SK-N-SH (cell line): ENCODE data around the gene RFLNA. TPM values are rescaled to one million over a fixed set of nuclear protein-coding genes. Genes with fewer than 3 reads are reported as not detected.

Source experiments
- CTCF ChIA-PET: fragments of 300-600, 350-600 bp; formaldehyde crosslinking; extraction: SDS; loops from one replicate; lab custom pipeline; 2021; lab: Yijun Ruan, JAX
- POLR2A ChIA-PET: fragments of 350-600 bp; sonication (Branson Sonifier 250); formaldehyde crosslinking; extraction: SDS; loops from one replicate; lab custom pipeline; 2020; ENCODE audit warnings: antibody characterized with exemption, inconsistent platforms; lab: Yijun Ruan, JAX
- DNase-seq: peaks from one replicate; pipeline ENCODE4 v3.0.0; 2012
- H2AFZ ChIP-seq: fragments of 200-600 bp; sonication (generic); 2 replicates; pipeline ENCODE4 v1.8.1; 2016; ENCODE audit warnings: antibody characterized with exemption, mild to moderate bottlenecking, low read depth
- H3F3A ChIP-seq: fragments of 200-600 bp; sonication (generic); replicated peaks from 2 replicates; pipeline ENCODE3; 2016; ENCODE audit warnings: antibody characterized with exemption, mild to moderate bottlenecking; ENCODE audit not compliant: insufficient read depth
- H3K27ac ChIP-seq, 2 experiments: fragments of 200-500 bp in 1 of 2; fragments of 200-600 bp in 1 of 2; sonication (Bioruptor generic) in 1 of 2; sonication (generic), shearing (Covaris generic) in 1 of 2; 2 replicates each; pipeline versions ENCODE4 v1.5.1 to v1.6.1; 2014 to 2016; ENCODE audit warnings: low read depth in 2 of 2, inconsistent platforms in 1 of 2, low read length in 1 of 2, mild to moderate bottlenecking in 1 of 2, mixed read lengths in 1 of 2
- H3K27me3 ChIP-seq: fragments of 200-600 bp; sonication (generic), shearing (Covaris generic); 2 replicates; pipeline ENCODE4 v1.6.1; 2016; ENCODE audit warnings: mixed run types; ENCODE audit not compliant: insufficient read depth
- H3K36me3 ChIP-seq, 2 experiments: fragments of 200-500 bp in 1 of 2; fragments of 200-600 bp in 1 of 2; sonication (Bioruptor generic) in 1 of 2; sonication (generic) in 1 of 2; replicated peaks in 1 of 2; 2 replicates each; pipeline versions ENCODE3 to v1.5.1; 2014 to 2016; ENCODE audit warnings: low read length in 1 of 2, mild to moderate bottlenecking in 1 of 2; ENCODE audit not compliant: insufficient read depth in 2 of 2, control insufficient read depth in 1 of 2
- H3K4me1 ChIP-seq, 2 experiments: fragments of 200-500 bp in 1 of 2; fragments of 200-600 bp in 1 of 2; sonication (Bioruptor generic) in 1 of 2; sonication (generic), shearing (Covaris generic) in 1 of 2; 2 replicates each; pipeline versions ENCODE4 v1.5.1 to v1.6.1; 2014 to 2016; ENCODE audit warnings: low read depth in 1 of 2, low read length in 1 of 2, mixed run types in 1 of 2; ENCODE audit not compliant: insufficient read depth in 2 of 2, control insufficient read depth in 1 of 2
- H3K4me2 ChIP-seq: fragments of 200-600 bp; sonication (generic), shearing (Covaris generic); 2 replicates; pipeline ENCODE4 v1.6.1; 2017; ENCODE audit warnings: mixed run types
- H3K4me3 ChIP-seq, 2 experiments: fragments of 200-500 bp in 1 of 2; fragments of 200-600 bp in 1 of 2; sonication (Bioruptor generic) in 1 of 2; sonication (generic), shearing (Covaris generic) in 1 of 2; 2 replicates each; pipeline versions ENCODE4 v1.5.1 to v1.8.1; 2014 to 2016; ENCODE audit warnings: low read depth in 2 of 2, inconsistent platforms in 1 of 2, low read length in 1 of 2, mild to moderate bottlenecking in 1 of 2, mixed read lengths in 1 of 2, moderate library complexity in 1 of 2
- H3K79me2 ChIP-seq: fragments of 200-600 bp; sonication (generic); 2 replicates; pipeline ENCODE4 v1.8.1; 2017; ENCODE audit warnings: mild to moderate bottlenecking; ENCODE audit not compliant: insufficient read depth
- H3K9ac ChIP-seq: fragments of 200-600 bp; sonication (generic); 2 replicates; pipeline ENCODE4 v1.6.1; 2017; ENCODE audit warnings: mixed run types
- H3K9me2 ChIP-seq: fragments of 200-600 bp; sonication (generic); 2 replicates; pipeline ENCODE4 v1.6.1; 2017; ENCODE audit warnings: mixed run types
- H3K9me3 ChIP-seq: fragments of 200-600 bp; sonication (generic); 2 replicates; pipeline ENCODE4 v1.6.1; 2017; ENCODE audit warnings: mixed run types, mild to moderate bottlenecking, moderate library complexity
- H4K20me1 ChIP-seq: fragments of 200-600 bp; sonication (generic); 2 replicates; pipeline ENCODE4 v1.6.1; 2017; ENCODE audit warnings: mild to moderate bottlenecking, mixed run types; ENCODE audit not compliant: insufficient read depth
- CHD2 ChIP-seq: fragments of 150-350 bp; IDR thresholded peaks from 2 replicates; pipeline ENCODE4 v1.6.1; 2018; ENCODE audit warnings: low read length; ENCODE audit not compliant: partially characterized antibody
- CTCF ChIP-seq: fragments of 200-600 bp; sonication (generic); IDR thresholded peaks from 2 replicates; pipeline ENCODE4 v1.6.1; 2017; ENCODE audit warnings: antibody characterized with exemption, mild to moderate bottlenecking, moderate library complexity
- ELF1 ChIP-seq: IDR thresholded peaks from 2 replicates; pipeline ENCODE4 v1.4.0; 2012
- EP300 ChIP-seq, 2 experiments: IDR thresholded peaks; 2 replicates each; pipeline versions ENCODE4 v1.4.0 to v1.6.1; 2012; ENCODE audit warnings: borderline replicate concordance in 1 of 2, low read depth in 1 of 2, low read length in 1 of 2
- FOXJ3 ChIP-seq: sonication (generic); formaldehyde crosslinking; IDR thresholded peaks from 2 replicates; pipeline ENCODE4 v1.5.1; 2020; ENCODE audit warnings: mild to moderate bottlenecking, missing genetic modification reagents
- FOXM1 ChIP-seq: IDR thresholded peaks from 2 replicates; pipeline ENCODE4 v1.4.0; 2012; ENCODE audit warnings: low read depth, mild to moderate bottlenecking
- GABPA ChIP-seq: IDR thresholded peaks from 2 replicates; pipeline ENCODE4 v1.4.0; 2012; ENCODE audit warnings: low read depth, mild to moderate bottlenecking
- GATA2 ChIP-seq: sonication (generic); formaldehyde crosslinking; IDR thresholded peaks from 2 replicates; pipeline ENCODE4 v1.5.0; 2020; ENCODE audit warnings: mild to moderate bottlenecking, missing genetic modification reagents
- IRF3 ChIP-seq: fragments of 150-350 bp; IDR thresholded peaks from 2 replicates; pipeline ENCODE4 v1.6.1; 2016; ENCODE audit warnings: mild to moderate bottlenecking, low read depth, low read length
- JUND ChIP-seq: IDR thresholded peaks from 2 replicates; pipeline ENCODE4 v1.4.0; 2012
- MAX ChIP-seq: IDR thresholded peaks from 2 replicates; pipeline ENCODE4 v1.4.0; 2012; ENCODE audit warnings: low read depth
- NFIC ChIP-seq: IDR thresholded peaks from 2 replicates; pipeline ENCODE4 v1.4.0; 2012; ENCODE audit warnings: borderline replicate concordance
- NRF1 ChIP-seq: IDR thresholded peaks from 2 replicates; pipeline ENCODE4 v1.6.1; 2012; ENCODE audit warnings: low read depth, mild to moderate bottlenecking, low read length
- POLR2AphosphoS5 ChIP-seq: IDR thresholded peaks from 2 replicates; pipeline ENCODE4 v1.6.1; 2012; ENCODE audit warnings: low read depth, low read length
- RFX5 ChIP-seq: IDR thresholded peaks from 2 replicates; pipeline ENCODE4 v1.6.1; 2012; ENCODE audit warnings: mild to moderate bottlenecking, improper control_type of control experiment, low read length
- RXRA ChIP-seq: IDR thresholded peaks from 2 replicates; pipeline ENCODE4 v1.4.0; 2012; ENCODE audit warnings: low read depth, mild to moderate bottlenecking, borderline replicate concordance
- SIN3A ChIP-seq: IDR thresholded peaks from 2 replicates; pipeline ENCODE4 v1.6.1; 2012; ENCODE audit warnings: low read depth, mild to moderate bottlenecking, low read length, moderate library complexity, borderline replicate concordance
- TAF1 ChIP-seq: IDR thresholded peaks from 2 replicates; pipeline ENCODE4 v1.6.1; 2012; ENCODE audit warnings: low read depth, mild to moderate bottlenecking, low read length, moderate library complexity, borderline replicate concordance
- TCF12 ChIP-seq: IDR thresholded peaks from 2 replicates; pipeline ENCODE4 v1.4.0; 2012
- TEAD4 ChIP-seq: IDR thresholded peaks from 2 replicates; pipeline ENCODE4 v1.4.0; 2012; ENCODE audit warnings: mild to moderate bottlenecking, borderline replicate concordance; ENCODE audit not compliant: insufficient read depth
- WGBS: methylation state at CpG from one replicate; pipeline ENCODE4 v1.1.6; 2017; ENCODE audit warnings: low lambda C conversion rate; 5-methylcytosine and 5-hydroxymethylcytosine counted together
- polyA plus RNA-seq, 3 experiments: library from polyadenylated mRNA; depleted of rRNA; stranded (reverse); fragments of >200 nt; gene quantifications; 2 replicates each; pipeline ENCODE4 v1.2.3, GENCODE V29; 2012

The RFLNA gene
- polyA plus RNA-seq, 1 of the 3 experiments (the other 2 are of a cell fraction) = 0.10 TPM

GRCh38 chr12:124334976-124335375 is 40.1 kb downstream of the RFLNA start:
- TF ChIP-seq JUND = no peak
- TF ChIP-seq EP300 (IDR thresholded peaks at IDR 0.05; ENCODE audit: borderline replicate concordance in 1 of 2, low read depth in 1 of 2, low read length in 1 of 2) = no peak
- no peak for TF ChIP-seq RFX5
- TF ChIP-seq GATA2 (CRISPR knock-in tag) = no peak
- Histone ChIP-seq H3K9me2 (no peaks in the 10 kb centered on the region), H3K4me2 (no peak overlapping the region), H3K4me1 (no peaks in the 10 kb centered on the region), H3K9ac (no peak overlapping the region), H3K27me3 (no peaks in the 10 kb centered on the region), H4K20me1 (peaks cover 22% of the 10 kb centered on the region; the same call in 1 of the 2 replicates), H3K79me2 (peaks cover 7% of the 10 kb centered on the region; the same call in 1 of the 2 replicates), H3K4me3 (no peak overlapping the region), H2AFZ (no peak overlapping the region), H3K36me3 (peaks cover 53 to 65% of the 10 kb centered on the region in 2 experiments), H3K27ac (no peak overlapping the region), H3F3A (peaks cover 10% of the 10 kb centered on the region), H3K9me3 (no peaks in the 10 kb centered on the region)
- WGBS = no CpG with 5 or more reads among the region's 14 CpGs
- DNase-seq = no peak
- ChIA-PET CTCF (interaction anchor here (1.1 to 1.5 kb wide), 2 partner anchors 12 to 13 kb away, joined by 4 read pairs; no protein-coding TSS in a partner anchor), POLR2A (no interaction called here)

GRCh38 chr12:124335426-124336183 is 40.7 kb downstream of the RFLNA start:
- Histone ChIP-seq H3K4me2 (no peak overlapping the region), H4K20me1 (peaks cover 27% of the 10 kb centered on the region; the same call in 1 of the 2 replicates), H3K4me1 (no peaks in the 10 kb centered on the region), H3F3A (peaks cover 4% of the 10 kb centered on the region), H3K9me3 (no peaks in the 10 kb centered on the region), H3K9ac (no peak overlapping the region), H3K27ac (no peak overlapping the region), H2AFZ (no peak overlapping the region), H3K27me3 (no peaks in the 10 kb centered on the region), H3K9me2 (no peaks in the 10 kb centered on the region), H3K79me2 (peaks cover 7% of the 10 kb centered on the region; the same call in 1 of the 2 replicates), H3K4me3 (no peak overlapping the region), H3K36me3 (peaks cover 46 to 62% of the 10 kb centered on the region in 2 experiments)
- WGBS = 93% methylated on average over 12 of the region's 21 CpGs
- CTCF ChIA-PET = interaction anchor here (1.1 to 1.5 kb wide), 2 partner anchors 12 to 13 kb away, joined by 4 read pairs; no protein-coding TSS in a partner anchor
- DNase-seq = no peak
- POLR2A ChIA-PET = no interaction called here
- TF ChIP-seq TEAD4 = no peak
- no peak for TF ChIP-seq RXRA
- no peak for TF ChIP-seq MAX
- no peak for TF ChIP-seq GABPA
- TF ChIP-seq FOXJ3 = no peak
- no peak for TF ChIP-seq RFX5
- TF ChIP-seq FOXM1 = no peak
- TF ChIP-seq IRF3 = no peak
- no peak for TF ChIP-seq POLR2AphosphoS5
- TF ChIP-seq SIN3A = no peak
- no peak for TF ChIP-seq NFIC
- TF ChIP-seq CHD2 = no peak
- TF ChIP-seq ELF1 = no peak
- no peak for TF ChIP-seq TAF1
- no peak for TF ChIP-seq NRF1
- no peak for TF ChIP-seq CTCF
- no peak for TF ChIP-seq TCF12
